Measurements from ENCODE around the gene MARCHF2.

- TF ChIP-seq, protein P1, sequence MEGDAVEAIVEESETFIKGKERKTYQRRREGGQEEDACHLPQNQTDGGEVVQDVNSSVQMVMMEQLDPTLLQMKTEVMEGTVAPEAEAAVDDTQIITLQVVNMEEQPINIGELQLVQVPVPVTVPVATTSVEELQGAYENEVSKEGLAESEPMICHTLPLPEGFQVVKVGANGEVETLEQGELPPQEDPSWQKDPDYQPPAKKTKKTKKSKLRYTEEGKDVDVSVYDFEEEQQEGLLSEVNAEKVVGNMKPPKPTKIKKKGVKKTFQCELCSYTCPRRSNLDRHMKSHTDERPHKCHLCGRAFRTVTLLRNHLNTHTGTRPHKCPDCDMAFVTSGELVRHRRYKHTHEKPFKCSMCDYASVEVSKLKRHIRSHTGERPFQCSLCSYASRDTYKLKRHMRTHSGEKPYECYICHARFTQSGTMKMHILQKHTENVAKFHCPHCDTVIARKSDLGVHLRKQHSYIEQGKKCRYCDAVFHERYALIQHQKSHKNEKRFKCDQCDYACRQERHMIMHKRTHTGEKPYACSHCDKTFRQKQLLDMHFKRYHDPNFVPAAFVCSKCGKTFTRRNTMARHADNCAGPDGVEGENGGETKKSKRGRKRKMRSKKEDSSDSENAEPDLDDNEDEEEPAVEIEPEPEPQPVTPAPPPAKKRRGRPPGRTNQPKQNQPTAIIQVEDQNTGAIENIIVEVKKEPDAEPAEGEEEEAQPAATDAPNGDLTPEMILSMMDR (IDR thresholded peaks at IDR 0.05) = no peak
- TF ChIP-seq POLR2AphosphoS5 (IDR thresholded peaks at IDR 0.05; ENCODE audit: low read depth, low read length) (no peak), RAD21 (IDR thresholded peaks at IDR 0.05; ENCODE audit: low read length) (no peak), RFX5 (IDR thresholded peaks at IDR 0.05; ENCODE audit: low read length) (no peak), MEF2A (IDR thresholded peaks at IDR 0.05; ENCODE audit: borderline replicate concordance, low read depth) (no peak), TCF12 (IDR thresholded peaks at IDR 0.05) (no peak), JUND (IDR thresholded peaks at IDR 0.05) (no peak), PBX3 (IDR thresholded peaks at IDR 0.05) (no peak), EZH2phosphoT487 (IDR thresholded peaks at IDR 0.05; ENCODE audit: borderline replicate concordance, low read depth) (no peak), SMC3 (IDR thresholded peaks at IDR 0.05; ENCODE audit: low read depth, low read length) (no peak), SIN3A (IDR thresholded peaks at IDR 0.05; ENCODE audit: borderline replicate concordance, low read depth, low read length) (no peak), EP300 (IDR thresholded peaks at IDR 0.05; ENCODE audit: borderline replicate concordance in 1 of 2, low read depth in 1 of 2, low read length in 1 of 2) (no peak)
Observed at GRCh38 chr19:8484331-8484894, 71.3 kb downstream of the MARCHF2 start.
